ENCODE results near the gene PALLD. TPM values are rescaled to one million over a fixed set of nuclear protein-coding genes. Genes with fewer than 3 reads are reported as not detected.

PALLD gene
- total RNA-seq, 1 donor from 2014 or later, result 179 TPM

DNA sequence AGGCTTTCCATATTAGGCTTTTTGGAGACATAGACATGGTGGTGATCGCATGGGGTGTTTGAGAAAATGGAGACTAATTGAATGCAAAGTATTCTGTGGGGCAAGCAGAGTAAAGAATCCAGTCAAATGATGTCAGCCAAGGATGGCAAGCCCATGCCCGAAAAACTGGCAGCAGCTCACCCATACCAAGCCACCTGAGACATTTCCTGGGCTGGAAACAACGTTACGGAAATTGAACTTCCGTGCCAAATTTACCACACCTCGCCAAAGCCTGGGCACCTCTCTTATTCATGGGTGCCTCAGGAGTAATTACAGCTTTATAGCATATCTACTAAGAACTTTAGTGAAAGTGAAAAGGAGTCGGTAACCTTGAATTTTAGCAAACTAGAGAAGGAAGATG, 346.8 kb downstream of the PALLD start:
- Histone ChIP-seq H3K27me3 (no peaks in the 10 kb centered on the region), H3K4me1 (peaks cover 46% of the 10 kb centered on the region), H3K27ac (peak overlapping the region; percentile 4), H3K4me3 (no peak overlapping the region), H3K9me3 (no peaks in the 10 kb centered on the region), H3K36me3 (no peaks in the 10 kb centered on the region)
- TF ChIP-seq, protein P1, sequence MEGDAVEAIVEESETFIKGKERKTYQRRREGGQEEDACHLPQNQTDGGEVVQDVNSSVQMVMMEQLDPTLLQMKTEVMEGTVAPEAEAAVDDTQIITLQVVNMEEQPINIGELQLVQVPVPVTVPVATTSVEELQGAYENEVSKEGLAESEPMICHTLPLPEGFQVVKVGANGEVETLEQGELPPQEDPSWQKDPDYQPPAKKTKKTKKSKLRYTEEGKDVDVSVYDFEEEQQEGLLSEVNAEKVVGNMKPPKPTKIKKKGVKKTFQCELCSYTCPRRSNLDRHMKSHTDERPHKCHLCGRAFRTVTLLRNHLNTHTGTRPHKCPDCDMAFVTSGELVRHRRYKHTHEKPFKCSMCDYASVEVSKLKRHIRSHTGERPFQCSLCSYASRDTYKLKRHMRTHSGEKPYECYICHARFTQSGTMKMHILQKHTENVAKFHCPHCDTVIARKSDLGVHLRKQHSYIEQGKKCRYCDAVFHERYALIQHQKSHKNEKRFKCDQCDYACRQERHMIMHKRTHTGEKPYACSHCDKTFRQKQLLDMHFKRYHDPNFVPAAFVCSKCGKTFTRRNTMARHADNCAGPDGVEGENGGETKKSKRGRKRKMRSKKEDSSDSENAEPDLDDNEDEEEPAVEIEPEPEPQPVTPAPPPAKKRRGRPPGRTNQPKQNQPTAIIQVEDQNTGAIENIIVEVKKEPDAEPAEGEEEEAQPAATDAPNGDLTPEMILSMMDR (IDR thresholded peaks at IDR 0.05), result no peak
- DNase-seq (no peak), ATAC-seq (no peak)
- intact Hi-C loops (cut with DNase I), result no loop called here

DNA sequence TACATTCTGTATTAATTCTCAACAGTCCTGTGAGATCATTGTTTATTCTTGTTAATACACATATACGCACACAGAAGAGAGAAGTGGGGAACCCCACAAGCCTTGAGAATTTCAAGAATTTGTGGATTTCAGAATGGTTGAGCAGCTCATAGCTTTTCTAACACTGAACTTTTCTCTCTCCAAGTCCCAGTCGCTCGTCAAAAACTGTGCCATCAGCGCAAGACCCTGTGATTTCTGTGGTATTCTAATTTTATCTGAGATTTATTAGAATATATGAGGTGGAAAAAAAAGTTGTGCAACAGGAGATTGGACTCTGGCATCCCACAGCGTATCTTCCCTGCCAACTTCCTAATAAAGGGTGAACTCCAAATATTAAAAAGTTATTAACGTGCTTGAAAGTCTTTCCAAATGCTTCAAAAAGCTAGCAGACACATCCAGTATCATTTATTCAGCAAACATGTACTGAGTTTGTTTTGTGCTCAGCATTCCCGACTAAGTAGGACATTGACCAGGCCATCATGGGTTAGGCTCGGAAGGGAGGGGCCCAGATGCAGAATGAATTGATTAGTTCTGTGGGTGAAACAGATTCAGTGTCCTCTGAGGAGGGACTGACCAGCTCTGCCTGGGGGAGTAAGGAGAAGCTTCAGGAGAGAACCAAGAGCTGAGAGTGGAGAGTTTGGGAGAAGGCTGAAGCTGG, 347.6 kb downstream of the PALLD start:
- Histone ChIP-seq H3K4me3 (no peak overlapping the region), H3K27me3 (no peaks in the 10 kb centered on the region), H3K27ac (peak overlapping the region; percentile 47), H3K9me3 (no peaks in the 10 kb centered on the region), H3K36me3 (no peaks in the 10 kb centered on the region), H3K4me1 (peaks cover 49% of the 10 kb centered on the region)
- TF ChIP-seq, protein P1 (IDR thresholded peaks at IDR 0.05), result no peak
- DNase-seq, result no peak
- peak; percentile 39 for ATAC-seq
- intact Hi-C loops (cut with DNase I), result no loop called here

DNA sequence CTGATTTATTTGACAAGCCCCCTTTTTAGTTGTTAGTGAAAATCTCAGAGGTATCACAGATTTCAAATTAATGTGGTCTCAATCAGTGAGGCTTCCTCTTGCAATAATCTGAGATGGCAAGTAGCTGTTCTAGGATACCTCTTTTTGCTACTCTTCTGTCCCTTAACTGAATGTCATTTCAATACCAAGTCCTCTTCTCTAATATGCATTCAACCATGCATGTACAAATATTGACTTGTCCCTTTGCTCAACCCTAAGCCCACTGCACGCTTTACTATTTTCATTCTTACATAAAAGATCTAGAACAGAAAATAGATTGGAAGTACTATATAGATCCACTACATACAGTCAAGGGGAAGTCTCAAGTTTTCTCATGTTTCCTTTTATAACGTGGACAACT, 349.0 kb downstream of the PALLD start:
- TF ChIP-seq, protein P1 (IDR thresholded peaks at IDR 0.05), result no peak

DNA sequence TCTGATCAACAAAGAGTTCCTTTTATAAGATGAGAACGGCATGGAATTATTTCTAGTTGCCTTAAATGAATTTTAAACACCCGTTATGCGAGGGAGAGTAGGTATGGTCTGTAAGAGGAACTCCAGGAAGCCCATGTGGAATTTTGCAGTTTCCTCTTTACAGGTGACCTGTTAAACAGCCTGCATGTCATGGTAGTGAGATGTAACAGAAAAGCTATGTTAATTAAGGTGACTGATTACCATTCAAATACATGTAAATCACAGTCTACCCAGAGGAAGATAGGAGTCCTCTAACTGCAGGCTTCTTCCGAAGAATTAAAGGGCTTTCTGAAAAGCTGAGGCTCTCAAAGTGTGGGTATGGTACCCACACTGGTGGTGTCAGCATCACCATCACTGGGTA, 349.6 kb downstream of the PALLD start:
- Histone ChIP-seq H3K9me3 (no peaks in the 10 kb centered on the region), H3K36me3 (no peaks in the 10 kb centered on the region), H3K27ac (no peak overlapping the region), H3K4me3 (no peak overlapping the region), H3K27me3 (no peaks in the 10 kb centered on the region), H3K4me1 (peaks cover 41% of the 10 kb centered on the region)
- ATAC-seq (no peak), DNase-seq (no peak)
- TF ChIP-seq, protein P1 (IDR thresholded peaks at IDR 0.05), result no peak
- intact Hi-C loops (cut with DNase I), result no loop called here

More for the DNA sequence above, 349.0 kb downstream of the PALLD start:
- intact Hi-C loops (cut with DNase I), result no loop called here
- no peaks in the 10 kb centered on the region for H3K9me3 ChIP-seq
- no peak for ATAC-seq
- DNase-seq, result no peak
- H3K36me3 ChIP-seq, result no peaks in the 10 kb centered on the region
- no peaks in the 10 kb centered on the region for H3K27me3 ChIP-seq
- peak overlapping the region; percentile 14 for H3K27ac ChIP-seq
- peaks cover 46% of the 10 kb centered on the region for H3K4me1 ChIP-seq
- H3K4me3 ChIP-seq, result no peak overlapping the region

DNA sequence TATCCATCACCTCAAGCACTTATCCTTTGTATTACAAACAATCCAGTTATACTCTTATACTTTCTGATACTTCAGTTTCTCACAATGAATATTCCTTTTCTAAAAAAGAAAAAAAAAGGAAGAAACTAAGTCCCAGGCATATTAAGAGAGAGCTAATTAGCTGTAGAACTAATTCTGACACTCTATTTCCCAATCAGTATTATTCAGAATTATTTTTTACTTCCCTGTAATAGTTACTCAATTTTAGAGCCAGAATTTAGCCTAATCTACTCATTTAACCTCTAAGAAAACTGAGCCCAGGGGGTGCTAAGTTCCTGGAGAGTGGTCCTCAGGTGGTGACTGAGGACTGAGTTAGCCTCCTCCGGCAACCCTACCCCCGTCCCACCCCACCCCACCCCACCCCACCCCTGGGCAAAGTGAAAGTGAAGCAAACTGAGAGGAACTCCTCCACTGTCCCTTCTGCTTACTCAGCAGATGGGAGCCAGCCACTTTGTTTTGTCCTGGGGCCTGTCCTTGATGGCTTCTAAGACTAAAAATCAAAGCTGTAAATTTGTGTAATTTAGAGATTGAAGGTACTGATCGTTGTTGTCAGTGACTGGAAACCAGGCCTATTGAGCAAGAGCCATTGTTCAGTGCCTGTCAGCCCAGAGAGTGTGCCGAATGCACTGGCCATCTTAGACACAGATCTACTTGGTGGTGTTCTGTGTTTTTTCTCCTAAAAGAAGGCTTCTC, 351.1 kb downstream of the PALLD start:
- DNase-seq, result no peak
- intact Hi-C loops (cut with DNase I), result no loop called here
- peak overlapping the region; percentile 70 for H3K27ac ChIP-seq
- H3K4me1 ChIP-seq, result peaks cover 31% of the 10 kb centered on the region
- no peaks in the 10 kb centered on the region for H3K9me3 ChIP-seq
- TF ChIP-seq, protein P1 (IDR thresholded peaks at IDR 0.05), result no peak
- H3K4me3 ChIP-seq, result peak overlapping the region; percentile 6
- H3K36me3 ChIP-seq, result no peaks in the 10 kb centered on the region
- ATAC-seq, result peak; percentile 82
- H3K27me3 ChIP-seq, result no peaks in the 10 kb centered on the region

Data from upper lobe of right lung (tissue), 1 donor.